GM21529 (cell line): Measurements from ENCODE around the gene ATF6.

Source experiments
- ATAC-seq: cut with Tn5 transposase; IDR thresholded peaks from one replicate; pipeline ENCODE4 v1.9.1; 2021; ENCODE audit not compliant: unreplicated experiment

Gene ATF6

GRCh38 chr1:161989786-161990185 is 223.7 kb downstream of the ATF6 start:
- no peak for ATAC-seq

DNA sequence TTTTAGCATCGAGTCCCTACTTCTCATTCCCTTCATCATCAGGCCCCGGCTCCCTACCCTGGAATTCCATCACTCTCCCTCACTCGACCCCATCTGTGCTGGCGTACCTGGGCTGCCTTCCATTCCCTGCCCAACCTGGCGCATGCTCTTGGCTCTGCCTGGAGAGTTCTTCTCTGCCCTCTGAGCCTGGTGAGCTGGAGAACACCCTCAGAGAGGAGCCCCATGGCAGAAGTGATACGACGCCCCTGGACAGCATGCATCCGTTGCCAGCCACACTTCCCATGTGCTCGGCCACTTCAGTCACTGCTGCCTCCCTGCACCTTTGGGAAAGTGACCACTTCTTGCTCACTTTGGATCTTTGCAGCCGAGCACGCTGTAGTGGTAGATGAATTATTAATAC is 227.5 kb downstream of the ATF6 start:
- ATAC-seq, result no peak

DNA sequence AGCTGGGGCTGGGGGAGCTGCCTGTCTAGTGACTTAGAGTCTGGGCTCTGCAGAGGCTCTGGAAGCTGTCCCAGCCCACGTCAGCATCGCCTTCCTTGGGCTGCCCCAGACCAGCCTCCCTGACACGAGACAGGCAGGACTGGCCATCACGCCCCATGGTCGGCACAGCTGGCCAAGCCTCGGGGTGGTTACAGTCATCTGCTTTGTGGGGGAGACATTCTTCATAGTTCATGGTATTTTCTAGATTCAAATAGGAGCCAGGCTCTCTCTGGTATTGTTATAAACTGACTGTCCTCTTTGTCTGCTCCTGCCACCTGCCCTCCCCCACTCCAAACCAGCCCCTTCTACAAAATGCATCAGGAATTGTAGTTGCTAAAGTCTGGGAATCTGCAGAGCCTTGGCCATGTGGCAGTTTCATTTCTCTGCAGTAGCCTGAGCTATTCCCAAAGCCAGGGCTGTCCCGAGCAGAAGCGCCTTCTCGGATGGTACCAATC is 228.1 kb downstream of the ATF6 start:
- ATAC-seq, result no peak

DNA sequence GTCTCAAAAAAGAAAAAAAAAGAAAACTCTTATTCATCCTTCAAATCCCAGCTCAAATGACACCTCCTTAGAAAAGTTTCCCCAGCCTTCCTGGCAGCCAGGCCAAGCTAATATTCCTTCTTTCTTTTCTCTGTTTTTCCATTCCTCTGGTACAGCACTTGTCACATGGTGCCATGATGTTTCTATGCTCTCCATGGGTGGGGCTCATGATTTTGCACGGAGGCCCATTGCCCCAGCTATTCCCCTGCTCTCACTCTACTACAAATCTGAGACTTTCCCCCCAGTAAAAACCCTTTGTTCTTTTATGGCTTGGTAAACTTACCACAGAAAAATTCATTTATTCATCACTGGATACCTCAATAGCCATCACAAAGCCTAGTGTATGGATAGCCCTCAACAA is 231.0 kb downstream of the ATF6 start:
- ATAC-seq, result no peak

GRCh38 chr1:161998811-161999210 is 232.7 kb downstream of the ATF6 start:
- no peak for ATAC-seq

DNA sequence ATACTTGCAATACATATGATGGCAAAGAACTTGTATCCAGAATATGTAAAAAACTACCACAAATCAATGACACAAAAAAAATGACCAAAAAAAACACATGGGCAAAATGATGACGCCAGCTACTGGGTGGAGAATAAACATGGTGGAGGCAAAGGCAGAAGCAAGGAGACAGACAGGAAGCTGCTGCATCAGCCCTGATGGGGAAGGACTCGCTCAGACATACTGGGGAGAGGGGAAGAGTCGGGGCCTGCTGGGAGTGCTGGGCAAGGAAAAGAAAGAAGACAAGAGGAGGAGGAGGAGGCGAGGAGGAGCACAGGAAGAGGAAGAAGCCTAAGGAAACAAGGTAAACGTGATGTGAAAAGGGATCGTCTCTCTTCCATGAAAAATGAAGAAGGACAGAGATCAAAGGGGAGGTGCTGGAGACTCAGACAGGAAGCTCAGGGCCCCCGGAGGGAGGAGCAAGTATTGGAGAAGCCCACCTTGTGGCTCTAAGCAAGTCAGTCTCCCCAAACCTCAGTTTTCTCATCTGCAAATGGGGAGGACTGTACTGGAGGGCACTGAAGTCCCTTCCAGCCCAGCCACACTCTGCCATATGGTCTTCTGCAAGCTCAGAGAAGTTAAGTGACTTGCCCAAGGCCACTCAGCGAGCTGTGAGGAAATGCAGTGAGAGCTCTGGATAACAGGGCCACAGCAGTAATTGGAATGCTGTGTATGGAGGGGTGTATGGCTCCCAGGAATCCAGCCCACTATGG is 233.4 kb downstream of the ATF6 start:
- ATAC-seq, result no peak

GRCh38 chr1:162000053-162000420 is 233.9 kb downstream of the ATF6 start:
- no peak for ATAC-seq

DNA sequence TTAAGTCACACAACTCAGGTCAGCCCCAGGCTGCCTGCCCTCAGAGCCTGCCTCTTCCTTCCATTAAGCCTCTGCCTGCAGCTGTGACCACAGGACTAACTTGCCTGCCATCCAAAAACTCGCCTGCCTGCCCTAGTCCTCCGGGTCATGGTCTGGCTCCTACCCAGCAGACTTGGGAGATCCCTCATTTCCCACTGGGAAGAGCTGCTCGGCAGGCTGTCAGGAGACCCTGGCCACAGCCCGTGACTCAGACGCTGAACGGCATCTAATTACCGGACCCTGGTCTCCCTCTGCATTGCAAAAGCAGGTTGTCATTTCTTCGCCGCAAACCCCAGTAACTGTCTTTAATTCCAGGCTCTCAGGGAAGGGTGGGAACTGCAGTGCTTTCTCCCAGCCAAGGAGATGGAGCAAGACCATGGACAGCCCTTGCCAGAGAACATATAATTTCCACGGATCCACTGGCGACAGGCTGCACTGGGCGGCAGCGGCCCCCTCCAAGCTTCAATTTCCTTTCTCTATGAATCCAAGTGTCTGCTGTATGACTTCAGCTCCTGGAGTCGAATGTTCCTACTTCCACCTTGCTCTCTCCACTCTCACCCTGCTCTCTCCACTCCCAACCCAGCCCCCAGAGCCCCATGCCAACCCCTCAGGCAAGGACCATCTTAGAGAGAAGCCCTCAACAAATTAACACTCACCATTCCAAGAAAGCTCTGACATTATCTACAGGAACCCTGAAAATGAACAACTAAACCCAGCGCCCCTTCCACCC is 237.1 kb downstream of the ATF6 start:
- ATAC-seq, result no peak

GRCh38 chr1:162003830-162004215 is 237.7 kb downstream of the ATF6 start:
- no peak for ATAC-seq

GRCh38 chr1:162004441-162004950 is 238.4 kb downstream of the ATF6 start:
- no peak for ATAC-seq

GRCh38 chr1:162006081-162006480 is 240.0 kb downstream of the ATF6 start:
- ATAC-seq, result no peak

- ATAC-seq, result no peak
Measured at GRCh38 chr1:162007466-162007865, 241.3 kb downstream of the ATF6 start.

DNA sequence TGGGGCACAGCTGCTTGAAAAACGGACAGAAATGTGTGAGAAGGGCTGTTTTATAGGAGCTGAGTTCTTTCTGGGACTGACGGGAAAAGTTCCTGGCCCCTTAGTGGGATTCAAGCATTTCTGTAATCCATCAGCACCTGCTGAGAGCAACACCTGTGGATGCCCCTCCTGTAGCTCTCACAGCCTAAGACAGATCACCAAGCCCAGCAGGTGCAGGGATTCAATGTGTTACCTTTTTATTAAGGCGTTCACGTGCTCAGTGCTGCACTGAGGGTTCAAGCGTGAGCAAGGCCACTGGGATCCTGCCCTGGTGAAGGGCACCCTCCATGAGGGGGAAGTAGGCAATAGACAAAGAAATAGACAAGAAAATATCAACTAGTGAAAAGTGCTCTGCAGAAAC is 242.7 kb downstream of the ATF6 start:
- no peak for ATAC-seq

GRCh38 chr1:162009501-162010174 is 243.5 kb downstream of the ATF6 start:
- no peak for ATAC-seq

DNA sequence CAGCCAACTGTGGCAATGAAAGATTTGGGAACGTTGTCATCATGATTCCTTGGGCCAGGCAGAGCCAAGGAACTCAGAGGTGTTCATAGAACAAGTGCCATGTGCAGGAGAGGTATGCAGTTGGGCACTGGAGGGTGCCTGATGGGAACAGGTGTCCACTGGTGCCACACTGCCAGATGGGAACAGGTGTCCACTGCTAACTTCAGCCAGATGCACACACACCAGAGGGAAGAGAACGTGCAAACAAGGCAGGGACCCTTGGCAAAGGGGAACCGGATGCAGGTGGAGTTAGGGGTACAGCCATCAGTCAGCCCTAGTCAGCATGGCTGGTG is 244.0 kb downstream of the ATF6 start:
- no peak for ATAC-seq

DNA sequence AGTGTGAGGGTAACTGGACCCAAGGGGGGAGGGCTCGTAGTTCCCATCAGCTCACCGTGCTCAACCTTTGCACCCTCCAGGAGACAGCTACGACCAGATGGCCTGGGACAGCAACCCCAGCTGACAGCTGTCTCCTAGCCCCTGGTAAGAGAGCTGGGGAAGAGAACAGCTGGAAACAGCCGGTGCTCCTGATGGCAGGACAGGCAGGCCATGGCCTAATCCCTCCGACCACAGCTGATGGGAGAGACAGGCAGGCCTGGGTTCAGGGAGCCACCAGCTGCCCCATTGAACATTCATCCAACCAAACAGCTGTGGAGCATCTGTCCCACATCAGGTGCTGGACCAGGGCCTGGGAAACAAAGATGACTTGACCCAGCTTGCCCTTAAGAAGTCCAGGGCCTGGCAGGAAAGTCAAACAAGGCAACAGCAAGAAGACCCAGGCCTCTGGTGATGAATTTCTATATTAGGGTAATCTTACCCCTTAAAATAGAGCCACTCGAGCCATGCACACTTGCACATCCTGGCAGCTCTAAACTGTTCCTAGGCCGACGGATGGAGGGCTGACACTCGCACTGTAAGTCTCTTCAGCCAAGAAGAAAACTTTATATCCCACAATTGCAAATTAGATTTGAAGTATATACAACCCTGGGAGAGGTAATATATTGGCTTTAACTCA is 245.4 kb downstream of the ATF6 start:
- no peak for ATAC-seq

DNA sequence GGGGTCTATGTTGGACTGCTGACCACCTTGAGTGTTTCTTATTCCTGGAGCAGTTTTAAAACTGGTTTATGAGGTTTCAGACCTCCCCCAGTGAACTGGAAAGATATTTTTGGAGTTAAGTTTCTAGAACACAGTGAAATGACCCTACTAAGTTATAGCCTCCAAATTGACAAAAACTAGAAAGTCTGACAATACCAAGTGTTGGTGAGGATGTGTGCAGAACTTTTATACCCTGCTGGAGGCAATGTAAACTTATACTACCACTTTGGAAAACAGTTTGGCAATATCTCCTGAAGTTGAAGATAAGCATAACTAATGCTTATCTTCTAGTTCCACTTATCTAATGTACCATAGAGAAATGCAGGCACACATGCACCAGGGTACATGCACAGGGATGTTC is 247.2 kb downstream of the ATF6 start:
- no peak for ATAC-seq
